ENCODE results near the gene CNOT11. TPM values are rescaled to one million over a fixed set of nuclear protein-coding genes. Genes with fewer than 3 reads are reported as not detected.
A peak's percentile ranks its signal among the peaks of the same experiment; 100 is the strongest.

Gene CNOT11
- total and polyA plus RNA-seq, 2 of the 13 experiments (the other 11 are each of a cell fraction or from before 2014, with no cell fraction given) = 114 to 209 TPM

DNA sequence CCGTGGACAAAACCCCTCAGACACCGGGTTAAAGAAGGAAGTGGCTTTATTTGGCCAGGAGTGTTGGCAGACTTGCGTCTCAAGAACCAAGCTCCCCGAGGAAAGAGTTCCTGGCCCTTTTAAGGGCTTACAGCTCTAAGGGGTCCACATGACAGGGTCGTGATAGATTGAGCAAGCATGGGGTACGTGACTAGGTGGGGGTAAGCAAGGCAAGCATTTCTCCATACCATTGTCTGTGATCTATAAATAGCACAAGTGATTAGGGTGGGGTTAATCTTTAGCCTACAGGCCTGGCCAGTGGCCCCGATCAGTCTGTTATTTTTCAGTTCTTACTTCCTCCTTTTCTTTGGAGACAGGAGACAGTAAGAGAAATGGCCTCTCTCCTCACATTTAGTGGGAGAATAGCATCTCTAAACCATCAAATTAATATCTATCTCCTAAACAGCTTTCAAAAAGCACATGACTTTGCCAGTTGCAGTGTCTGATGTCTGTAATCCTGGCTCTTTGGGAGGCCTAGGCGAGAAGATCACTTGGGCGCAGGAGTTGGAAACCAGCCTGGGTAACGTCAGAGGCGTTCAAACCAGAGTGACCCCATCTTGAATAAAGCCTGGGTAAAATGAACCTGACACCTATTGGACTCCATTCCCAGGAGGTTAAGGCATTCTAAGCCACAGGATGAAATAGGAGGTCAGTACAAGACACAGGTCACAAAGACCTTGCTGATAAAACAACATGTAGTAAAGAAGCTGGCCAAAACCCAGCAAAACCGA lies 18.3 kb upstream of the CNOT11 start (continued):
- TF ChIP-seq ZNF749 (CRISPR knock-in tag; IDR thresholded peaks at IDR 0.05; ENCODE audit: borderline replicate concordance) = no peak
- TF ChIP-seq PAX8 (CRISPR knock-in tag; IDR thresholded peaks at IDR 0.05; ENCODE audit: borderline replicate concordance) = no peak
- TF ChIP-seq ZNF839 (CRISPR knock-in tag; IDR thresholded peaks at IDR 0.05; ENCODE audit: borderline replicate concordance) = no peak
- no peak for TF ChIP-seq ZEB1 (IDR thresholded peaks at IDR 0.05; ENCODE audit: insufficient replicate concordance, low read depth)
- no peak for TF ChIP-seq CCDC6 (CRISPR knock-in tag; IDR thresholded peaks at IDR 0.05)
- no peak for TF ChIP-seq CBFB (CRISPR knock-in tag; IDR thresholded peaks at IDR 0.05)
- TF ChIP-seq ZNF556 (CRISPR knock-in tag; IDR thresholded peaks at IDR 0.05; ENCODE audit: borderline replicate concordance) = no peak
- no peak for TF ChIP-seq ZNF335 (CRISPR knock-in tag; IDR thresholded peaks at IDR 0.05)
- TF ChIP-seq ZNF292 (CRISPR knock-in tag; IDR thresholded peaks at IDR 0.05; ENCODE audit: borderline replicate concordance, low read depth) = no peak
- TF ChIP-seq MIER3 (CRISPR knock-in tag; IDR thresholded peaks at IDR 0.05; ENCODE audit: borderline replicate concordance) = peak; percentile 50; the same call in 1 of the 2 replicates
- TF ChIP-seq MAFK (conservative IDR thresholded peaks at IDR 0.05 in 1 of 2, IDR thresholded peaks at IDR 0.05 in 1 of 2; ENCODE audit: low read length in 2 of 2) = no peak
- peak; percentile 70 for TF ChIP-seq ISL2 (CRISPR knock-in tag; IDR thresholded peaks at IDR 0.05)
- TF ChIP-seq TAF15 (IDR thresholded peaks at IDR 0.05; ENCODE audit: low read depth, low read length, poor library complexity, severe bottlenecking) = no peak
- no peak for TF ChIP-seq HNRNPUL1 (IDR thresholded peaks at IDR 0.05; ENCODE audit: low read depth, low read length)
- TF ChIP-seq, protein P1, sequence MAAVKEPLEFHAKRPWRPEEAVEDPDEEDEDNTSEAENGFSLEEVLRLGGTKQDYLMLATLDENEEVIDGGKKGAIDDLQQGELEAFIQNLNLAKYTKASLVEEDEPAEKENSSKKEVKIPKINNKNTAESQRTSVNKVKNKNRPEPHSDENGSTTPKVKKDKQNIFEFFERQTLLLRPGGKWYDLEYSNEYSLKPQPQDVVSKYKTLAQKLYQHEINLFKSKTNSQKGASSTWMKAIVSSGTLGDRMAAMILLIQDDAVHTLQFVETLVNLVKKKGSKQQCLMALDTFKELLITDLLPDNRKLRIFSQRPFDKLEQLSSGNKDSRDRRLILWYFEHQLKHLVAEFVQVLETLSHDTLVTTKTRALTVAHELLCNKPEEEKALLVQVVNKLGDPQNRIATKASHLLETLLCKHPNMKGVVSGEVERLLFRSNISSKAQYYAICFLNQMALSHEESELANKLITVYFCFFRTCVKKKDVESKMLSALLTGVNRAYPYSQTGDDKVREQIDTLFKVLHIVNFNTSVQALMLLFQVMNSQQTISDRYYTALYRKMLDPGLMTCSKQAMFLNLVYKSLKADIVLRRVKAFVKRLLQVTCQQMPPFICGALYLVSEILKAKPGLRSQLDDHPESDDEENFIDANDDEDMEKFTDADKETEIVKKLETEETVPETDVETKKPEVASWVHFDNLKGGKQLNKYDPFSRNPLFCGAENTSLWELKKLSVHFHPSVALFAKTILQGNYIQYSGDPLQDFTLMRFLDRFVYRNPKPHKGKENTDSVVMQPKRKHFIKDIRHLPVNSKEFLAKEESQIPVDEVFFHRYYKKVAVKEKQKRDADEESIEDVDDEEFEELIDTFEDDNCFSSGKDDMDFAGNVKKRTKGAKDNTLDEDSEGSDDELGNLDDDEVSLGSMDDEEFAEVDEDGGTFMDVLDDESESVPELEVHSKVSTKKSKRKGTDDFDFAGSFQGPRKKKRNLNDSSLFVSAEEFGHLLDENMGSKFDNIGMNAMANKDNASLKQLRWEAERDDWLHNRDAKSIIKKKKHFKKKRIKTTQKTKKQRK (IDR thresholded peaks at IDR 0.05; ENCODE audit: low read length) = no peak
- TF ChIP-seq, protein P2, sequence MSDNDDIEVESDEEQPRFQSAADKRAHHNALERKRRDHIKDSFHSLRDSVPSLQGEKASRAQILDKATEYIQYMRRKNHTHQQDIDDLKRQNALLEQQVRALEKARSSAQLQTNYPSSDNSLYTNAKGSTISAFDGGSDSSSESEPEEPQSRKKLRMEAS (IDR thresholded peaks at IDR 0.05) = peak; percentile 37; the same call in 1 of the 2 replicates
- TF ChIP-seq ZNF260 (CRISPR knock-in tag; IDR thresholded peaks at IDR 0.05; ENCODE audit: borderline replicate concordance, low read depth) = no peak
- no peak for TF ChIP-seq AGO2 (optimal IDR thresholded peaks at IDR 0.05; ENCODE audit: low read depth, low read length)
- TF ChIP-seq, protein P3, sequence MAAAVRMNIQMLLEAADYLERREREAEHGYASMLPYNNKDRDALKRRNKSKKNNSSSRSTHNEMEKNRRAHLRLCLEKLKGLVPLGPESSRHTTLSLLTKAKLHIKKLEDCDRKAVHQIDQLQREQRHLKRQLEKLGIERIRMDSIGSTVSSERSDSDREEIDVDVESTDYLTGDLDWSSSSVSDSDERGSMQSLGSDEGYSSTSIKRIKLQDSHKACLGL (CRISPR knock-in tag; IDR thresholded peaks at IDR 0.05) = no peak
- no peak for TF ChIP-seq KLF12 (CRISPR knock-in tag; IDR thresholded peaks at IDR 0.05; ENCODE audit: borderline replicate concordance)
- TF ChIP-seq ZNF709 (CRISPR knock-in tag; IDR thresholded peaks at IDR 0.05) = peak; percentile 25; the same call in 1 of the 2 replicates
- TF ChIP-seq SUZ12 (IDR thresholded peaks at IDR 0.05; ENCODE audit: low read depth, low read length) = no peak
- TF ChIP-seq KDM3A (CRISPR knock-in tag; IDR thresholded peaks at IDR 0.05; ENCODE audit: low read depth) = no peak
- TF ChIP-seq POLR2AphosphoS5 (IDR thresholded peaks at IDR 0.05; ENCODE audit: low read depth, low read length) = peak; percentile 28; the same call in 1 of the 2 replicates
- no peak for TF ChIP-seq SMAD1 (CRISPR knock-in tag; IDR thresholded peaks at IDR 0.05; ENCODE audit: borderline replicate concordance, low read depth)
- no peak for TF ChIP-seq MXD4 (CRISPR knock-in tag; IDR thresholded peaks at IDR 0.05)
- TF ChIP-seq ZNF547 (CRISPR knock-in tag; IDR thresholded peaks at IDR 0.05) = no peak
- TF ChIP-seq KDM5B (CRISPR knock-in tag; IDR thresholded peaks at IDR 0.05; ENCODE audit: borderline replicate concordance) = no peak

All from HepG2 (cell line).